GM12873 (cell line): ENCODE results near the gene SSU72.
A peak's percentile ranks its signal among the peaks of the same experiment; 100 is the strongest.

Experiments
- TF ChIP-seq, protein P1 (sequence below): IDR thresholded peaks from 2 replicates; pipeline ENCODE4 v1.5.1; 2012; ENCODE audit warnings: low read depth, mild to moderate bottlenecking, moderate library complexity, low read length, control low read depth; ENCODE audit not compliant: insufficient read depth; ENCODE audit errors: missing control alignments

Gene SSU72

DNA sequence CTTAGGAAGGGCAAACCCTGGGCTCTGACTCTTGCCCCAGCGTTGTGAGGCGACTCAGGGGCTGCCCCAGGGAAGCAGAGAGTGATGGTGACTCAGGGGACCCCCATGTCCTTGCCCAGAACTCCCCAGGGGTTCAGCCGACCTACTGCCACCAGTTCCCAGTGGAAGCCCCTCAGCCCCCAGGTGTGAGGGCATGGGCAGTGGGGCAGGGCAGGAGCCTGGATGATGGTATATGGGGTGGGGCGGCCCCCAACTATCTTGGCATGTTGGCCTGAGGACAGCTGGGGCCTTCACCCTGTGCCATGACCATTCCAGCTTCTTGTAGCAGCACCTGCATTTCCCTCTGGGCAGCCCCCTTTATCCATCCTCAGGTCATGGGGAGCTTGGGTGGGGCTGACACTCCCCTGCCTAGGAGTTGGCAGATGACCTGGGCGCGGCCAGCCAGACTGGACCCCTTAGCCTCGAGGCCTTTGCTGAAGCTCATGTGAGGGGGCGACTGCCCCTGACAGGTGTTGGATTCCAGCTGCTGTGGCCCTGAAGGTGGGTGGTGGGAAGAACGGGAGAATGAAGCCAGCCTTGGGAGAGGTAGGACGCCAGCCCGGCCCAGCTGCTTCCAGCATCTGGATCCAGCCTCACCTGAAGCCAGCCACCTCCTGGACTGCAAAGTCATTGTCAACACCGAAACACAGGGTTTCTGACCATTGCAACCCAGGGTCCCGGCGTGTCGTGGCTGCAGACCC lies 27.1 kb upstream of the SSU72 start:
- TF ChIP-seq, protein P1, sequence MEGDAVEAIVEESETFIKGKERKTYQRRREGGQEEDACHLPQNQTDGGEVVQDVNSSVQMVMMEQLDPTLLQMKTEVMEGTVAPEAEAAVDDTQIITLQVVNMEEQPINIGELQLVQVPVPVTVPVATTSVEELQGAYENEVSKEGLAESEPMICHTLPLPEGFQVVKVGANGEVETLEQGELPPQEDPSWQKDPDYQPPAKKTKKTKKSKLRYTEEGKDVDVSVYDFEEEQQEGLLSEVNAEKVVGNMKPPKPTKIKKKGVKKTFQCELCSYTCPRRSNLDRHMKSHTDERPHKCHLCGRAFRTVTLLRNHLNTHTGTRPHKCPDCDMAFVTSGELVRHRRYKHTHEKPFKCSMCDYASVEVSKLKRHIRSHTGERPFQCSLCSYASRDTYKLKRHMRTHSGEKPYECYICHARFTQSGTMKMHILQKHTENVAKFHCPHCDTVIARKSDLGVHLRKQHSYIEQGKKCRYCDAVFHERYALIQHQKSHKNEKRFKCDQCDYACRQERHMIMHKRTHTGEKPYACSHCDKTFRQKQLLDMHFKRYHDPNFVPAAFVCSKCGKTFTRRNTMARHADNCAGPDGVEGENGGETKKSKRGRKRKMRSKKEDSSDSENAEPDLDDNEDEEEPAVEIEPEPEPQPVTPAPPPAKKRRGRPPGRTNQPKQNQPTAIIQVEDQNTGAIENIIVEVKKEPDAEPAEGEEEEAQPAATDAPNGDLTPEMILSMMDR: no peak

DNA sequence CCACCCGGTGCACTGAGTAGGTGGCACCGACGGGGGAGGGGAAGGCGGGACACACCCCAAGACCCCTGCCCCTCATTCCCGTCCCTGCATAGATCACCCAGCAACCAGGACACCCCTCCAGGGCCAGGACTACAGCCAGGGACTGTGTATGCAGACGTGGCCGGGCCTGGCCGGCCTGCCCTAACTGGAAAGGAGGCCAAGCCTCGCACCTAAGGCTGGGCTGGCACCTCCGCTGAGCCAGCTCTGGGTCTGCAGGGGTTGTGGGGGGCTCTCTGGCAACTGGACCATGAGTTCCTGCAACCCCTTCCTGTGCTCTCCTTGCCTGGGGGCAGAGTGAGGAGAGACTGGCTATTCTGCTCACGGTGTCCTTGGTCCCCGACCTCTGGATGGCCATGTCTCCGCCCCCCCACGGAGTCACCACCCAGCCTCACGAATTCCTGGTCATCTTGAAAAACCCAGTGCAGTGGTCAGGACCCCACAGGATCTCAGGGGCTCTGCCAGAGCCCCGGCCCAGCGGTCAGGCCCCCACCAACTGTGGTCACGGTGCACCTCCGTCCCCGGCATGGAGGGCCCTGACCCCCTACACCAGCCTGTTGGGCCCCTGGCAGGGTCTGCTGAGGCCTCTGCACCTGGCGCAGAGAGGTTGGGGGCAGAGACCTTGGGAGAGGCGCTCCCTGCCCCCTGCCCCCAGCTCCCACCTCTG lies 26.3 kb upstream of the SSU72 start:
- TF ChIP-seq, protein P1: no peak

DNA sequence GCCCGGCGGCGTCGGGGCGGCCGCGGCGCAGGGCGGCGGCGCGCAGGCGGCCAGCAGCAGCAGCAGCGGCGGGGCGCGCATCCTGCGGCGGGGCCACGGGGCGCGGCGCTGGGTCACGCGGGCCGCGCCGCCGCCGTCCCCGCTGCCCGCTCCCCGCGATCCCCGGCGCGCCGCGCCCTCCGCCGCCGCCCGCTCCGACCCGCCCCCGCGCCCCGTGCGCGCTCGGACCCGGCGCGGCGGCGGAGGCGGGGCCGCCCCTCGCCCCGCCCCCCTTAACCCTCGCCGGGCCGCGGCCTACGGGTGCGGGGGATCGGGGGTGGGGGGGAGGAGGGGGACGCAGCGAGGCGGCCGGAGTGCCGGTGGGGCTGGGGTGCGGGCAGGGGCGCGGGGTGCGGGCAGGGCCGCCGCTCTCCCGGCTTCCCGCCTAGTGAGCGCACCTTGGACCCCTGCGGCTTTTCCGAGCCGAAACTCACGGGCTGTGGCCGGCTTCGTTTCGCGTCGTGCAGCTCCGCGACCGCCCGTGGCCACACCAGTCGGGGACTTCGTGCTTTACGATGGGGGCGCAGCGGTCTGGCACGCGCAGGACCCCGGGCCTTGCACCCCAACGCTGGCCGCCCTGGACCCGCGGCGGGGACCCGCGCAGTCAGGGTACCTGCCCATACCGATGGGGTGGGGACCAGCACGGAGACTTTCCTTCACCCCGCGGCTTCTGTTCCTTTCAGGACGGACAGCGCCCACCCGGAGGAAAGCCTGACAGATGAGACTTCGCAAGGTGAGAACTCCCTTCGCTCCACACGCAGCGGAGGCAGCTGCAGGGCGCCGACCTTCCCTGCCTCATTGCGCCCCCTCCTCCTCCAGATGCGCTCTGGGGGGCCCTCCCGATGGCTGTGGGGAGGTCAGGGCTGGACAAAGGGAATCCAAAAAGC lies 25.5 kb upstream of the SSU72 start, which contains the start of gene FNDC10:
TSS of gene FNDC10 (minus strand) at position 201 of the 926 bp plus-strand sequence. CDS start at position 81, 120 bp downstream.
- TF ChIP-seq, protein P1: no peak

DNA sequence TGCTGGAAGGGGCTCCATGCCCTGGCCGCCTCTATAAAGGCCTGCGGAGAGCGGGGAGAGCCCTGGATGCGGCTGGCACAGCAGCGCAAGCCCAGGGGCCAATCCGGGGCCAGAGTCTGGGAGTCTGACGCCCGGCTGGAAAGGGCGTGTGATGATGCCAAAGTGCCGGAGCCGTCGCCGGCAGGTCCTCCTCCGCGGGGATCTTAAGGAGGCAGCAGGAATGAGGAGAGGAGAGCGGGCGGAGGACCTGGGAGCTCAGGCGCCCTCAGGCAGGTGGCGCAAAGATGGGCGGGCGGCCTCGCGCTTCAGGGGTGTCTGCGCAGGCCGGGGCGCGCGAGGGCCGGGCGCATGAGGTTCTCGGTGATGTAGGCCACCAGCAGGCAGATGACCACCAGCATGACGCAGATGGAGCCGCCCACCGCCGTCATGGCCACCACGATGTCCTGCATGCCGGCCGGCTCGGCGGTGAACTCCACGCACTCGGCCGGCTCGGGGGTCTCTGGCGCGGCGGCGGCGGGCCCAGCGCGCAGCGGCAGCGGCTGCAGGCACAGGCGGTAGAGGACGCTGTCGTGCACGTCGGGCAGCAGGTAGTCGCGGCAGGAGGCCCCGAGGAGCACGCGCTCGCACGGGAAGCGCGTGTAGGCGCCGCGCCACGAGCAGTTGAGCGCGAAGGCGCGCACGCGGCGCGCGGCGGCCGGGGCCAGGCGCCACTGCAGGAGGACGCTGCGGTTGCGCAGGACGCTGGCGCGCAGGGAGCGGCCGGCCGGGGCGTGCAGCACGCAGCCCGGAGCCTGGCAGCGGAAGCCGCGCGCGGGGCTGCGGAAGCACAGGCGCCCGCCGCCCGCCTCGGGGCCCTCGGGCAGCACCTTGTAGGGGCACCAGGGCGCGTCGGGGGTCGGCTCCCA lies 24.6 kb upstream of the SSU72 start:
- TF ChIP-seq, protein P1: peak; percentile 24

DNA sequence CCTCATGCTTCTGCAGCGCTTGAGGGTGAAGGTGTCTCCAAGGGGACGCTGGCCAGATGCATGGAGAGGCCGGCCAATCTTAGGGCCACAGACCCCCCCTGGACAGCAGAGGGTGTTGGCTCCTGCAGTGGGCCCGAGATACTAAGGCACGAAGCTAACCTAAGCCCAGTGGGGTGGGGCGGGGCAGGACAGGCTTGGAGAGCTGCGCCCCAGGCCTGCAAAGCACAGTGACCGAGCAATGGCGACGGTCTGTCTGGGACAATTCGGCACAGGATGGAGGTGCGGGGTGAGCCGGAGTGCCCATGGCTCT lies 24.0 kb upstream of the SSU72 start:
- TF ChIP-seq, protein P1: no peak

DNA sequence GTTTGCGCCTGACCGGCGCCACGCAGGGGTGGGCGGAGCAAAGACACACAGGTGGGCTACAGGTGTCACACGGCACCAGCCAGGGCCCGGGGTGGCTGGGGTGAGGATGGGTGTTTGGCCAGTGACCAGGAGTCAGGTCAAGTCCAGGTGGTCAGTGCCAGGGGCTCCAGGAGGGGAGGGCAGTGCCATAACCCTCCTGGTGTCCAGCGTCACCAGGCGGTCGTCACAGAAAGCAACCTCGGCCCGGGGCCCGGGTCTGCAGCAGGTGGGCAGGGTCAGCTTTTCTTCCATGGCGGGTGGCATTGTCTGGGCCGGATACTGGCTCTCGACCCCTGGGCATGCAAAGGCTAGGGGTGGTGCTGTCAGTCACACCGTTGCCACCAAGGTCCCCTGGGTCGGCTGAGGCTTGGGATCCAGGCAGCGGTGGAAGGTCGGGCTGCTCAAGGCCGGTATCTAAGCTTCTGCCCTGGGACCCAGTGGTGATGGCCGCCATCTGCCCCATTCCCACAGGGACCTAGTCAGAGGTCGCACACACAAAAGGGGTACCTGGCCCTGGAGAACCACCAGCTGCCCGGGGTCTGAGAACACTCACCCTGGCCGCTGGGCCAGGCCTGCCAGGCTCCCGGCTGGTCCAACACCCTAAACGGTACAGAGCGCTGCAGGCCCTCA lies 23.5 kb upstream of the SSU72 start:
- TF ChIP-seq, protein P1: no peak
